ENCODE data around the gene PSMC4. TPM values are rescaled to one million over a fixed set of nuclear protein-coding genes. Genes with fewer than 3 reads are reported as not detected.

The PSMC4 gene
- total RNA-seq, 2 donors from 2014 or later, result 14.2 to 43.8 TPM

- H3K27me3 ChIP-seq, result no peaks in the 10 kb centered on the region
- H3K4me3 ChIP-seq, result no peak overlapping the region
- no peak overlapping the region for H3K27ac ChIP-seq
- intact Hi-C loops (cut with DNase I), result no loop called here
- 90 to 91% methylated on average over 3 of the region's 3 CpGs for WGBS, 2 donors
- no peaks in the 10 kb centered on the region for H3K4me1 ChIP-seq
- TF ChIP-seq POLR2A (IDR thresholded peaks at IDR 0.05) (no peak), CTCF (IDR thresholded peaks at IDR 0.05) (no peak)
- DNase-seq (no peak), ATAC-seq (no peak)
- no peaks in the 10 kb centered on the region for H3K9me3 ChIP-seq
- H3K36me3 ChIP-seq (replicated peaks in 1 of 2; ENCODE audit: insufficient read depth in 1 of 2, low read depth in 2 of 2), result no peaks in the 10 kb centered on the region
Observed at GRCh38 chr19:39929750-39930149, 41.2 kb upstream of the PSMC4 start.

GRCh38 chr19:39934584-39935363 lies 36.2 kb upstream of the PSMC4 start, which contains the start of gene FCGBP:
Gene FCGBP, minus strand, starts transcription at chr19:39934634.
- intact Hi-C loops (cut with DNase I), result no loop called here
- WGBS, 2 donors, result 73 to 78% methylated on average over 4 to 5 of the region's 5 CpGs
- no peak for TF ChIP-seq CTCF (IDR thresholded peaks at IDR 0.05)
- no peak for TF ChIP-seq POLR2A (IDR thresholded peaks at IDR 0.05)

GRCh38 chr19:39935364-39935661 lies 35.7 kb upstream of the PSMC4 start:
- 90 to 97% methylated on average over 4 to 5 of the region's 5 CpGs for WGBS, 2 donors
- H3K27me3 ChIP-seq, result no peaks in the 10 kb centered on the region
- TF ChIP-seq POLR2A (IDR thresholded peaks at IDR 0.05) (no peak), CTCF (IDR thresholded peaks at IDR 0.05) (no peak)
- no peak for ATAC-seq
- H3K36me3 ChIP-seq (replicated peaks in 1 of 2; ENCODE audit: insufficient read depth in 1 of 2, low read depth in 2 of 2), result no peaks in the 10 kb centered on the region
- H3K9me3 ChIP-seq, result no peaks in the 10 kb centered on the region
- intact Hi-C loops (cut with DNase I), result no loop called here
- no peak overlapping the region for H3K27ac ChIP-seq
- DNase-seq, result no peak
- peaks cover 3% of the 10 kb centered on the region for H3K4me1 ChIP-seq
- no peak overlapping the region for H3K4me3 ChIP-seq

More at GRCh38 chr19:39934584-39935363, 36.2 kb upstream of the PSMC4 start, which contains the start of gene FCGBP:
- H3K4me1 ChIP-seq, result peaks cover 3% of the 10 kb centered on the region
- H3K9me3 ChIP-seq, result no peaks in the 10 kb centered on the region
- H3K27ac ChIP-seq, result no peak within 1 kb of the TSS
- ATAC-seq (no peak), DNase-seq (peak in 1 of 4 donors; percentile 13)
- no peaks in the 10 kb centered on the region for H3K27me3 ChIP-seq
- H3K36me3 ChIP-seq (replicated peaks in 1 of 2; ENCODE audit: insufficient read depth in 1 of 2, low read depth in 2 of 2), result no peaks in the 10 kb centered on the region
- no peak within 1 kb of the TSS for H3K4me3 ChIP-seq

GRCh38 chr19:39936020-39936419 lies 34.9 kb upstream of the PSMC4 start:
- Histone ChIP-seq H3K4me1 (peaks cover 3% of the 10 kb centered on the region), H3K9me3 (no peaks in the 10 kb centered on the region), H3K4me3 (no peak overlapping the region), H3K36me3 (replicated peaks in 1 of 2; ENCODE audit: insufficient read depth in 1 of 2, low read depth in 2 of 2) (no peaks in the 10 kb centered on the region), H3K27me3 (no peaks in the 10 kb centered on the region), H3K27ac (no peak overlapping the region)
- DNase-seq (no peak), ATAC-seq (no peak)
- intact Hi-C loops (cut with DNase I), result no loop called here
- no peak for TF ChIP-seq POLR2A (IDR thresholded peaks at IDR 0.05)
- no peak for TF ChIP-seq CTCF (IDR thresholded peaks at IDR 0.05)
- WGBS, 2 donors, result 0 to 17% methylated on average over 3 of the region's 3 CpGs

- intact Hi-C loops (cut with DNase I), result no loop called here
- Histone ChIP-seq H3K27me3 (no peaks in the 10 kb centered on the region), H3K4me1 (peaks cover 3% of the 10 kb centered on the region), H3K36me3 (replicated peaks in 1 of 2; ENCODE audit: insufficient read depth in 1 of 2, low read depth in 2 of 2) (no peaks in the 10 kb centered on the region), H3K4me3 (no peak overlapping the region), H3K9me3 (no peaks in the 10 kb centered on the region), H3K27ac (no peak overlapping the region)
- WGBS, 2 donors, result 79 to 83% methylated on average over 6 of the region's 6 CpGs
- DNase-seq (no peak), ATAC-seq (no peak)
- TF ChIP-seq CTCF (IDR thresholded peaks at IDR 0.05) (no peak), POLR2A (IDR thresholded peaks at IDR 0.05) (no peak)
Observed at GRCh38 chr19:39936622-39937021, 34.3 kb upstream of the PSMC4 start.
